ENCODE results near the gene KCNH4.
A peak's percentile ranks its signal among the peaks of the same experiment; 100 is the strongest.
"Not testable (repeated sequence)": the region's sequence is repeated elsewhere in the genome, so short reads cannot be mapped to it uniquely, and the experiment has no call there.

The KCNH4 gene

DNA sequence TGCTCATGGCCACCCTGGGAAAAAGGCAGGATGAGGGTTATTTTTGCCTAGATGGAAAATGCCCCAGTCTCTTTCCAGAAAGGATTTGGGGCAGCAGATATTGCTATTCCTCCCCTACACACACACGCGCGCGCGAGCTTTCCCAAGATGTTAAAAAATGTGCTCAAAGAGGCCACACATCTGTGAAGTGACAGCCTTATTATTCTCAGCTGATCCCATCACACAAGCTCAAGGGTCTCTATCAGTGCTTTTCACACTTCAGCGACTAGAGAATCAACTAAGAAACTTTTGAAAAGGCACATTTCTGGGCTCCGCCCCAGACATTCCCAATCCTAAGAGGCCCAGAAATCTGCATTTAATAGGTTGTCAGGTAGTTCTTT lies 20.4 kb downstream of the KCNH4 start:
- TF ChIP-seq, protein P1, sequence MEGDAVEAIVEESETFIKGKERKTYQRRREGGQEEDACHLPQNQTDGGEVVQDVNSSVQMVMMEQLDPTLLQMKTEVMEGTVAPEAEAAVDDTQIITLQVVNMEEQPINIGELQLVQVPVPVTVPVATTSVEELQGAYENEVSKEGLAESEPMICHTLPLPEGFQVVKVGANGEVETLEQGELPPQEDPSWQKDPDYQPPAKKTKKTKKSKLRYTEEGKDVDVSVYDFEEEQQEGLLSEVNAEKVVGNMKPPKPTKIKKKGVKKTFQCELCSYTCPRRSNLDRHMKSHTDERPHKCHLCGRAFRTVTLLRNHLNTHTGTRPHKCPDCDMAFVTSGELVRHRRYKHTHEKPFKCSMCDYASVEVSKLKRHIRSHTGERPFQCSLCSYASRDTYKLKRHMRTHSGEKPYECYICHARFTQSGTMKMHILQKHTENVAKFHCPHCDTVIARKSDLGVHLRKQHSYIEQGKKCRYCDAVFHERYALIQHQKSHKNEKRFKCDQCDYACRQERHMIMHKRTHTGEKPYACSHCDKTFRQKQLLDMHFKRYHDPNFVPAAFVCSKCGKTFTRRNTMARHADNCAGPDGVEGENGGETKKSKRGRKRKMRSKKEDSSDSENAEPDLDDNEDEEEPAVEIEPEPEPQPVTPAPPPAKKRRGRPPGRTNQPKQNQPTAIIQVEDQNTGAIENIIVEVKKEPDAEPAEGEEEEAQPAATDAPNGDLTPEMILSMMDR (IDR thresholded peaks at IDR 0.05), result no peak

DNA sequence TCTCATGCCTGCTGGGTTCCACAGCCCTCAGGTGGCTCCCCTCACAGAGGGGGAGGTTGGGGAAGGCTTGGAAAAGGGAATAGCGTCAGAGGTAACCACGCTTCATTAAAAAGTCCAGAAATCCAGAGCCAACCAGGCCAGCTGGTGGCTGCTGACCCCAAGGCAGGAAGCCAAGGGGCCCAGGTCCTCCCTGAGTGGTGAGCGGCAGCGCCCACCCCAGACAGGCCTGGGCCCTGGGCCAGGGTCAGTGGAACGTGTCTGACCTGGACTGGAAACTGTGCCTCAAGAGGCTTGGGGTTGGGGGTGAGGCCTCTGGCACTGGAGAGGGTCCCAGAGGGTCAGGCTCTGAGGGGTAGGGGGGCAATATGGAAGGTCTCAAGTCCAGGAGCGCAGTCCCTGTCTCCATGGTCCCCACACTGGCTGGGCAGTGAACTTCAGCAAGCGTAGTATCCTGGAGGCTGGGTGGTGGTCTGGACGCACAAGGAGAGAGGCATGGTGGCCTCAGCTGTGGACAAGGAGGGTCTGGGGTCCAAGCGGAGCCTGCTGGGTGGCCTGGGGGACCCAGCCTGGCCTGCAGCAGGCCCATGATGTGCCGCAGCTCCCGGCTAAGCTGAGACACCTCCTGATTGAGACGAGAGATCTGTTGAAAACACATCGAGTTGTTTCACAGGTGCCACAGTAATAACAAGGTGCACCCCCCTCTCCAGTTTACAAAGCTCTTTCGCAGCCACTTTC lies 21.0 kb downstream of the KCNH4 start:
- TF ChIP-seq, protein P1 (IDR thresholded peaks at IDR 0.05), result no peak
- Histone ChIP-seq H3K27me3 (no peaks in the 10 kb centered on the region), H3K9me3 (no peaks in the 10 kb centered on the region), H3K36me3 (no peaks in the 10 kb centered on the region), H3K27ac (no peak overlapping the region), H3K4me1 (ENCODE audit: control insufficient read depth in 1 of 2, insufficient read depth in 1 of 2, low read depth in 1 of 2, low read length in 1 of 2) (peaks cover 26 to 27% of the 10 kb centered on the region in 2 experiments), H3K4me3 (ENCODE audit: low read depth in 1 of 2, low read length in 1 of 2) (no peak overlapping the region)

More for the DNA sequence above, 20.4 kb downstream of the KCNH4 start:
- no peaks in the 10 kb centered on the region for H3K36me3 ChIP-seq
- H3K27ac ChIP-seq, result no peak overlapping the region
- peaks cover 21 to 24% of the 10 kb centered on the region in 2 experiments for H3K4me1 ChIP-seq (ENCODE audit: control insufficient read depth in 1 of 2, insufficient read depth in 1 of 2, low read depth in 1 of 2, low read length in 1 of 2)
- H3K9me3 ChIP-seq, result no peaks in the 10 kb centered on the region
- no peaks in the 10 kb centered on the region for H3K27me3 ChIP-seq
- H3K4me3 ChIP-seq (ENCODE audit: low read depth in 1 of 2, low read length in 1 of 2), result no peak overlapping the region

DNA sequence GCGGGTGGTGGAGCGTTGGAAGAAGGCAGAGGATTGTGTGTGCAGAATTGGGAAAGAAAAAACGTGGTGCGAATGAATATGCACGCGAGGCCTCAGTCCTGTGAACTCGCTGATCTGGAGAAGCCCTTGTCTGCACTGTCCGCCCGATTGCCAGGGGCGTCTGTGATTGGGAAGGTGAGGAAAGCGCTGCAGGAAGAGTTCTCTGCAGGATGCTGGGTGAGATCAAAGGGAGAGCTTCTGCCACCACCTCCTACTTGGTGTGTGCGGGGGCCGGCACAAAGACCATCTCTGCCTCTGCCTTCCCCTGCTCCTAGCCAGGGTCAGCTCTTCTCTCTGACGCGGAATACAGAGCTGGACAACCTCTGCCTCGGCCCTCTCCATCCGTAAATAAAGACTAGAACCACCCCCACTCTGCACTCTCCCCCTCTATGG lies 25.3 kb downstream of the KCNH4 start:
- H3K27ac ChIP-seq, result peak overlapping the region; percentile 90
- H3K4me3 ChIP-seq (ENCODE audit: low read depth in 1 of 2, low read length in 1 of 2), result peak overlapping the region; percentile 82 to 98
- TF ChIP-seq, protein P1 (IDR thresholded peaks at IDR 0.05), result no peak
- peaks cover 15% of the 10 kb centered on the region for H3K36me3 ChIP-seq
- peaks cover 18 to 25% of the 10 kb centered on the region in 2 experiments for H3K4me1 ChIP-seq (ENCODE audit: control insufficient read depth in 1 of 2, insufficient read depth in 1 of 2, low read depth in 1 of 2, low read length in 1 of 2)
- H3K27me3 ChIP-seq, result no peaks in the 10 kb centered on the region
- H3K9me3 ChIP-seq, result no peaks in the 10 kb centered on the region

DNA sequence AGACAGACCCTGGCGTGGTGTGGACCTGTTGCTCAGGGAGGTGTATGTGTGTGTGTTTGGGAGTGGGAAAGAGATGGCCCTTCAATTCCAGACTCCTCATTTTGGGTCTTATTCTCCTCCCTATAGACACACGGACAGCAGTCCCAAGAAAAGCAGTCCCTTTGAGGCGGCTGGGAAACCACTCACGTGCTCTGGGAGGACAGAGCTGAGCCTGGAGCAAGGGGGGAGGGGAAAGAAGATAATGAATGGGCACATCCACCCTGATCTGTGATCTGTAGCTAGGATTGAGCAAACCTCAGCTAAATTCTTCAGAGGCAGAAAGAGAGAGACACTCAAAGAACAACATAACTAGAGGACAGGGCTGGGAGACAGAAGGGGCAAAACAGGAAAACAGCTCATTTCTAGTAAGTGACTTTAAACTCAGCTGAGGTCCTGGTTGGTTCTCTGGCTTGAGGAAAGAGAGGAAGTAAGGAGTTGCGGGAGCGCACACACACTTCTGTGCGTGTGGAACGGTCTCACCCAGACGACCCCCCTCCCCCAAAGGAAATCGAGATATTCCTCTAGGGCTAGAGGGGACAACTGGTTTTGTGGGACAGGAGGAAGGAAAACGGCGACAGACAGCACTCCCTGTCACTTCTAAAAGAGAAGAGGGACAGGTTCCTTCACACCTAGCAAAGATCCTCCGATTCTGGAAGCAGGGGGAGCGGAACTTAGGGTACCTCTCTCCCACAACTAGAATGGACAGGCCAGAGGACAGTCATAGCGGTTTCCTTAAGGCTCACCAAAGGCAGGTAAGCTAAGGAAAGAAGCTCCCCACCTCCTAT lies 26.8 kb downstream of the KCNH4 start:
- no peaks in the 10 kb centered on the region for H3K9me3 ChIP-seq
- peak overlapping the region; percentile 82 to 98 for H3K4me3 ChIP-seq (ENCODE audit: low read depth in 1 of 2, low read length in 1 of 2)
- H3K4me1 ChIP-seq (ENCODE audit: control insufficient read depth in 1 of 2, insufficient read depth in 1 of 2, low read depth in 1 of 2, low read length in 1 of 2), result peaks cover 18 to 25% of the 10 kb centered on the region in 2 experiments
- TF ChIP-seq, protein P1 (IDR thresholded peaks at IDR 0.05), result no peak
- H3K27me3 ChIP-seq, result no peaks in the 10 kb centered on the region
- peaks cover 24% of the 10 kb centered on the region for H3K36me3 ChIP-seq
- H3K27ac ChIP-seq, result peak overlapping the region; percentile 90

DNA sequence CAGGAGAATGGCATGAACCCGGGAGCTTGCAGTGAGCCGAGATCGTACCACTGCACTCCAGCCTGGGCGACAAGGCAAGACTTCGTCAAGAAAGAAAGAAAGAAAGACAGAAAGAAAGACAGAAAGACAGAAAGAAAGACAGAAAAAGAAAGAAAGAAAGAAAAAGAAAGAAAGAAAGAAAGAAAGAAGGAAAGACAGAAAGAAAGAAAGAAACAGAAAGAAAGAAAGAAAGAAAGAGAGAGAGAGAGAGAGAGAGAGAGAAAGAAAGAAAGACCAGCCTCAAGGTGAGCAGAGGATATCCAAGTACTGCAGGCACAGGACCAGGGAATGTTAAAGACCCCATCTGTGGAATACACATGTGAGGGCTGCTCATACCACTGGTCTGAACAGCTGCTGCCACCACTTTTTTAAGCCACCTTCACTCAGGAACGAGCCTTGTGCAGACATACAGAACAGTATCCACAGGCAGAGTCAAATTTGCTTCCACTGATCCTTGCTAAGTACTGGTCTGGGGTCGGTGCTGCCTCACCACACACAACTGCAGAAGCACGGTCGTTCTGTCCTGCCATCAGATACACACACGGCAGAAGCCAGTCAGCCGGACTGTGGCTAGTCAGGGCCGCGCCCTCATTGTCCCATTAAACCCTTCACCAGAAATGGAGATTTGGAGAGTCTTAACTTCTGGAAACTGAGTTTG lies 33.9 kb downstream of the KCNH4 start:
- no peak overlapping the region for H3K27ac ChIP-seq
- no peaks in the 10 kb centered on the region for H3K4me1 ChIP-seq (ENCODE audit: control insufficient read depth in 1 of 2, insufficient read depth in 1 of 2, low read depth in 1 of 2, low read length in 1 of 2)
- H3K27me3 ChIP-seq, result no peaks in the 10 kb centered on the region
- no peak overlapping the region for H3K4me3 ChIP-seq (ENCODE audit: low read depth in 1 of 2, low read length in 1 of 2)
- peaks cover 75% of the 10 kb centered on the region for H3K36me3 ChIP-seq
- TF ChIP-seq, protein P1 (IDR thresholded peaks at IDR 0.05), result no peak
- no peaks in the 10 kb centered on the region for H3K9me3 ChIP-seq

DNA sequence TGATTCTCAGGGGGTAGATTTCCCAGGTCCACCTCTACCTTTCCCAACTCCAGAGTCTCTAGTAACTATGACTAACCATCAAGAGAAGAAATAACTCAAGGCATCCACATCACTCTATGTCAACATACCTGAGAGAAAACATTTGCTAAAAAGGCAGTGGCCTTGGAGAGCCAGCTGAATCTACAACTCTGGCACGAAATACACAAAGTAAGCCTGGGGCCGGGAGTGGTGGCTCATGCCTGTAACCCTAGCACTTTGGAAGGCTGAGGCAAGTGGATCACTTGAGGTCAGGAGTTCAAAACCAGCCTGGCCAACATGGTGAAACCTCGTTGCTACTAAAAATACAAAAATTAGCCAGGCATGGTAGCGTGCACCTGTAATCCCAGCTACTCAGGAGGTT lies 37.8 kb downstream of the KCNH4 start:
- H3K36me3 ChIP-seq, result peaks cover 65% of the 10 kb centered on the region
- not testable (repeated sequence) for H3K27me3 ChIP-seq; H3K27ac ChIP-seq; H3K9me3 ChIP-seq; H3K4me1 ChIP-seq (ENCODE audit: control insufficient read depth in 1 of 2, insufficient read depth in 1 of 2, low read depth in 1 of 2, low read length in 1 of 2); H3K4me3 ChIP-seq (ENCODE audit: low read depth in 1 of 2, low read length in 1 of 2)

Data from neutrophil (primary cell).